Spleen (tissue), 7 donors: ENCODE data around the gene VTI1A.

Experiments used
- CTCF ChIP-seq, 11 experiments: fragments of 200-600 bp in 7 of 11; fragments of 450-650 bp in 4 of 11; sonication (generic) in 4 of 11; IDR thresholded peaks in 8 of 11; conservative IDR thresholded peaks in 3 of 11; 1 replicate in 7 of 11; 2 replicates in 4 of 11; pipeline versions ENCODE4 v1.4.0 to v1.8.0; 2016 to 2021; ENCODE audit warnings: antibody characterized with exemption in 11 of 11, inconsistent platforms in 4 of 11, mild to moderate bottlenecking in 1 of 11
- POLR2A ChIP-seq, 3 donors: fragments of 450-650 bp; IDR thresholded peaks; one replicate each; pipeline ENCODE4 v1.5.1; 2017; ENCODE audit warnings: antibody characterized with exemption in 3 of 3, mild to moderate bottlenecking in 1 of 3
- POLR2AphosphoS5 ChIP-seq, 3 donors: sonication (generic); formaldehyde crosslinking; IDR thresholded peaks; one replicate each; pipeline ENCODE4 v1.5.1; 2017; ENCODE audit warnings: antibody characterized with exemption in 3 of 3
- donor health status: DM: no; HTN: no; CAD: no; lungs with moderate emphysema.
- donor health status: DM: no; HTN: no; CAD: no.
- donor health status: DM: no; HTN: no; CAD: no.

- TF ChIP-seq CTCF (IDR thresholded peaks at IDR 0.05 in 8 of 11, conservative IDR thresholded peaks at IDR 0.05 in 3 of 11) (no peak), POLR2A (IDR thresholded peaks at IDR 0.05) (no peak), POLR2AphosphoS5 (IDR thresholded peaks at IDR 0.05) (no peak)
These were observed 225.7 kb downstream of the VTI1A start for GRCh38 chr10:112672706-112673105.
